ENCODE results near the gene ITGA7.

The ITGA7 gene
- 0 to 4.4 (median 1.5) reads per million in 9 experiments for total RNA-seq

GRCh38 chr12:55707841-55708694 is at the start of gene ITGA7:
ITGA7 (minus strand) TSS chr12:55707904; CDS start chr12:55707682, 222 bp downstream.
- peak within 1 kb of the TSS; percentile 49 to 68 for H3K27ac Mint-ChIP-seq
- no peaks in the 10 kb centered on the region for H3K9me3 Mint-ChIP-seq
- peak in 1 of 3 experiments; percentile 27 for DNase-seq
- H3K4me3 Mint-ChIP-seq = peak within 1 kb of the TSS; percentile 79 to 85
- peaks cover 32 to 52% of the 10 kb centered on the region in 2 donors for H3K27me3 Mint-ChIP-seq
- H3K36me3 Mint-ChIP-seq (ENCODE audit: insufficient read depth) = no peaks in the 10 kb centered on the region
- peaks cover 15 to 19% of the 10 kb centered on the region in 2 donors for H3K4me1 Mint-ChIP-seq (ENCODE audit: low read depth in 2 of 2)
- ATAC-seq (replicated peaks) = peak; percentile 78

- peaks cover 0 to 5% of the 10 kb centered on the region in 2 donors for H3K4me1 Mint-ChIP-seq (ENCODE audit: low read depth in 2 of 2)
- no peak for DNase-seq
- no peak overlapping the region for H3K4me3 Mint-ChIP-seq
- no peaks in the 10 kb centered on the region for H3K9me3 Mint-ChIP-seq
- H3K27ac Mint-ChIP-seq = peak overlapping the region; percentile 55 to 63
- ATAC-seq (replicated peaks) = no peak
- no peaks in the 10 kb centered on the region for H3K27me3 Mint-ChIP-seq
- peaks cover 50% of the 10 kb centered on the region for H3K36me3 Mint-ChIP-seq (ENCODE audit: insufficient read depth)
These were observed 47.5 kb upstream of the ITGA7 start for GRCh38 chr12:55755246-55755645.

GRCh38 chr12:55748230-55748993 is 40.7 kb upstream of the ITGA7 start:
- Mint-ChIP-seq H3K36me3 (ENCODE audit: insufficient read depth) (peaks cover 20% of the 10 kb centered on the region), H3K9me3 (no peaks in the 10 kb centered on the region), H3K4me3 (no peak overlapping the region), H3K27me3 (no peaks in the 10 kb centered on the region), H3K4me1 (ENCODE audit: low read depth in 2 of 2) (peaks cover 17 to 19% of the 10 kb centered on the region in 2 donors), H3K27ac (peak overlapping the region; percentile 13 to 41)
- DNase-seq = no peak
- ATAC-seq (replicated peaks) = no peak

GRCh38 chr12:55746913-55747231 is 39.2 kb upstream of the ITGA7 start:
- no peaks in the 10 kb centered on the region for H3K9me3 Mint-ChIP-seq
- peaks cover 20 to 29% of the 10 kb centered on the region in 2 donors for H3K4me1 Mint-ChIP-seq (ENCODE audit: low read depth in 2 of 2)
- no peak overlapping the region for H3K4me3 Mint-ChIP-seq
- peak overlapping the region in 1 of 2 donors; percentile 62 for H3K27ac Mint-ChIP-seq
- no peaks in the 10 kb centered on the region for H3K27me3 Mint-ChIP-seq
- ATAC-seq (replicated peaks) (no peak), DNase-seq (no peak)
- peaks cover 10% of the 10 kb centered on the region for H3K36me3 Mint-ChIP-seq (ENCODE audit: insufficient read depth)

- Mint-ChIP-seq H3K4me3 (peak overlapping the region in 1 of 2 donors; percentile 23), H3K4me1 (ENCODE audit: low read depth in 2 of 2) (peaks cover 20 to 30% of the 10 kb centered on the region in 2 donors), H3K27me3 (no peaks in the 10 kb centered on the region), H3K36me3 (ENCODE audit: insufficient read depth) (peaks cover 7% of the 10 kb centered on the region), H3K9me3 (no peaks in the 10 kb centered on the region), H3K27ac (peak overlapping the region; percentile 9 to 62)
- ATAC-seq (replicated peaks) (no peak), DNase-seq (no peak)
These were observed 38.6 kb upstream of the ITGA7 start for GRCh38 chr12:55746174-55746912.

- Mint-ChIP-seq H3K4me1 (ENCODE audit: low read depth in 2 of 2) (peaks cover 20 to 30% of the 10 kb centered on the region in 2 donors), H3K9me3 (no peaks in the 10 kb centered on the region), H3K4me3 (peak overlapping the region; percentile 23 to 88), H3K27ac (peak overlapping the region; percentile 52 to 62), H3K27me3 (no peaks in the 10 kb centered on the region), H3K36me3 (ENCODE audit: insufficient read depth) (peaks cover 7% of the 10 kb centered on the region)
- ATAC-seq (replicated peaks) (no peak), DNase-seq (no peak)
These were observed 37.9 kb upstream of the ITGA7 start for GRCh38 chr12:55745361-55746173.

GRCh38 chr12:55744340-55745030 is 36.8 kb upstream of the ITGA7 start:
- H3K27me3 Mint-ChIP-seq = no peaks in the 10 kb centered on the region
- H3K27ac Mint-ChIP-seq = peak overlapping the region; percentile 52 to 62
- no peaks in the 10 kb centered on the region for H3K9me3 Mint-ChIP-seq
- no peak for DNase-seq
- peaks cover 7% of the 10 kb centered on the region for H3K36me3 Mint-ChIP-seq (ENCODE audit: insufficient read depth)
- no peak for ATAC-seq (replicated peaks)
- H3K4me3 Mint-ChIP-seq = peak overlapping the region; percentile 88 to 90
- peaks cover 20 to 30% of the 10 kb centered on the region in 2 donors for H3K4me1 Mint-ChIP-seq (ENCODE audit: low read depth in 2 of 2)

- H3K36me3 Mint-ChIP-seq (ENCODE audit: insufficient read depth) = peaks cover 7% of the 10 kb centered on the region
- ATAC-seq (replicated peaks) (peak; percentile 63), DNase-seq (peak; percentile 32 to 40 (median 37))
- H3K27ac Mint-ChIP-seq = peak overlapping the region; percentile 52 to 62
- peak overlapping the region; percentile 88 to 90 for H3K4me3 Mint-ChIP-seq
- H3K27me3 Mint-ChIP-seq = no peaks in the 10 kb centered on the region
- no peaks in the 10 kb centered on the region for H3K9me3 Mint-ChIP-seq
- H3K4me1 Mint-ChIP-seq (ENCODE audit: low read depth in 2 of 2) = peaks cover 20 to 35% of the 10 kb centered on the region in 2 donors
These were observed 36.0 kb upstream of the ITGA7 start for GRCh38 chr12:55743406-55744339.

GRCh38 chr12:55742719-55743405 is 35.2 kb upstream of the ITGA7 start, which contains the start of gene GDF11:
GDF11 (plus strand) TSS chr12:55743122; CDS start chr12:55743317, 195 bp downstream.
- peaks cover 25 to 43% of the 10 kb centered on the region in 2 donors for H3K4me1 Mint-ChIP-seq (ENCODE audit: low read depth in 2 of 2)
- H3K36me3 Mint-ChIP-seq (ENCODE audit: insufficient read depth) = peaks cover 12% of the 10 kb centered on the region
- peak within 1 kb of the TSS; percentile 52 to 94 for H3K27ac Mint-ChIP-seq
- DNase-seq (peak; percentile 58 to 61 (median 60)), ATAC-seq (replicated peaks) (peak; percentile 69)
- no peaks in the 10 kb centered on the region for H3K27me3 Mint-ChIP-seq
- no peaks in the 10 kb centered on the region for H3K9me3 Mint-ChIP-seq
- peak within 1 kb of the TSS; percentile 88 to 90 for H3K4me3 Mint-ChIP-seq

GRCh38 chr12:55741931-55742680 is 34.4 kb upstream of the ITGA7 start:
- no peaks in the 10 kb centered on the region for H3K9me3 Mint-ChIP-seq
- H3K27me3 Mint-ChIP-seq = no peaks in the 10 kb centered on the region
- peaks cover 12% of the 10 kb centered on the region for H3K36me3 Mint-ChIP-seq (ENCODE audit: insufficient read depth)
- peak overlapping the region; percentile 70 to 88 for H3K4me3 Mint-ChIP-seq
- H3K27ac Mint-ChIP-seq = peak overlapping the region; percentile 52 to 94
- DNase-seq = no peak
- H3K4me1 Mint-ChIP-seq (ENCODE audit: low read depth in 2 of 2) = peaks cover 32 to 50% of the 10 kb centered on the region in 2 donors
- ATAC-seq (replicated peaks) = no peak
